ENCODE data around the gene TSPAN13.

Gene TSPAN13

GRCh38 chr7:16812542-16813231, 59.1 kb downstream of the TSPAN13 start:
- no peak for DNase-seq (ENCODE audit: low spot score)

GRCh38 chr7:16813232-16813616, 59.7 kb downstream of the TSPAN13 start:
- DNase-seq (ENCODE audit: low spot score): no peak

GRCh38 chr7:16815001-16815400, 61.4 kb downstream of the TSPAN13 start:
- DNase-seq (ENCODE audit: low spot score): no peak

- no peak for DNase-seq (ENCODE audit: low spot score)
Observed at GRCh38 chr7:16816824-16817223, 63.3 kb downstream of the TSPAN13 start.

- no peak for DNase-seq (ENCODE audit: low spot score)
Observed at GRCh38 chr7:16817536-16817935, 64.0 kb downstream of the TSPAN13 start.

- no peak for DNase-seq (ENCODE audit: low spot score)
Observed at GRCh38 chr7:16818732-16819131, 65.2 kb downstream of the TSPAN13 start.

GRCh38 chr7:16822029-16822428, 68.5 kb downstream of the TSPAN13 start:
- DNase-seq (ENCODE audit: low spot score): no peak

- DNase-seq (ENCODE audit: low spot score): no peak
Observed at GRCh38 chr7:16826060-16826459, 72.5 kb downstream of the TSPAN13 start.

- DNase-seq (ENCODE audit: low spot score): no peak
Observed at GRCh38 chr7:16833373-16833772, 79.8 kb downstream of the TSPAN13 start.
